ENCODE data around the gene CARD11. TPM values are rescaled to one million over a fixed set of nuclear protein-coding genes. Genes with fewer than 3 reads are reported as not detected.

The CARD11 gene
- total RNA-seq, 1 donor from 2014 or later, result 1.7 TPM

DNA sequence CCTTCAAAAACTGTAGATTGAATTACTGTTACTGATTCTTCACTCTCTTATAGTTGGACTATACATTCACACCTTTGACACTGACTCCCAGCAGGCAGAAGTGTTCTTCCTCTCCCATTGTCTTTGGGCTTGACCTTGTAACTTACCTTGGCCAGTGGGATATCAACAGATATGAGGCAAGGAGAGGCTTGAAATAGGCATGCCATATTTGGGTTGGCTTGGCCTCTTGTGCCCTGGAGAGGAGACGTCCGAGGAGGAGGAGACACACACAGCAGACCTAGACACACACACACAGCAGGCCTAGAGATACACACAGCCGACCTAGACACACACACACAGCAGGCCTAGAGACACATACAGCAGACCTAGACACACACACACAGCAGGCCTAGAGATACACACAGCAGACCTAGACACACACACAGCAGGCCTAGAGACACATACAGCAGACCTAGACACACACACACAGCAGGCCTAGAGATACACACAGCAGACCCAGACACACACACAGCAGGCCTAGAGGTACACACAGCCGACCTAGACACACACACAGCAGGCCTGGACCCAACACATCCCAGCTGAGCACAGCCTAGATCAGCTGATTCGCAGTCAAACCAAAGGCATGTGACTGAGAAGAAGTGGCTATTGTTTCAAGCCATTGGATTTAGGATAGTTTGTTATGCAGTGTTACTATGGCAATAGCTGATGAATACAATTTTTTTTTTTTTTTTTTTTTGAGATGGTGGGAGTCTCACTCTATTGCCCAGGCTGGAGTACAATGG lies 187.1 kb downstream of the CARD11 start:
- no peak for DNase-seq (ENCODE audit: low spot score)
- no peak overlapping the region for H3K27ac Mint-ChIP-seq (ENCODE audit: unreplicated experiment)
- no peak for TF ChIP-seq CTCF (IDR thresholded peaks at IDR 0.05)
- no peaks in the 10 kb centered on the region for H3K36me3 Mint-ChIP-seq (ENCODE audit: low read depth)
- peaks cover 10% of the 10 kb centered on the region for H3K4me1 Mint-ChIP-seq (ENCODE audit: low read depth)
- no peaks in the 10 kb centered on the region for H3K27me3 Mint-ChIP-seq (ENCODE audit: low read depth)
- H3K4me3 Mint-ChIP-seq (ENCODE audit: unreplicated experiment), result no peak overlapping the region
- peaks cover 4% of the 10 kb centered on the region for H3K9me3 Mint-ChIP-seq (ENCODE audit: low read depth)

Other genes starting within 250 kb of the CARD11 start
- gene GNA12, start 199.6 kb downstream of the CARD11 start, total RNA-seq, result 77.5 to 111 TPM (median 108 TPM) in 3 replicates

Data from chondrocyte (in vitro differentiated cells).